ENCODE data around the gene ELAPOR1. TPM values are rescaled to one million over a fixed set of nuclear protein-coding genes. Genes with fewer than 3 reads are reported as not detected.

Gene ELAPOR1
- total and polyA plus RNA-seq, 9 of the 15 experiments (the other 6 are each of a cell fraction or from before 2014, with no cell fraction given), result 0.07 to 1.2 (median 0.18) TPM

GRCh38 chr1:109161858-109162606, 48.1 kb downstream of the ELAPOR1 start (continued):
- TF ChIP-seq, protein P1, sequence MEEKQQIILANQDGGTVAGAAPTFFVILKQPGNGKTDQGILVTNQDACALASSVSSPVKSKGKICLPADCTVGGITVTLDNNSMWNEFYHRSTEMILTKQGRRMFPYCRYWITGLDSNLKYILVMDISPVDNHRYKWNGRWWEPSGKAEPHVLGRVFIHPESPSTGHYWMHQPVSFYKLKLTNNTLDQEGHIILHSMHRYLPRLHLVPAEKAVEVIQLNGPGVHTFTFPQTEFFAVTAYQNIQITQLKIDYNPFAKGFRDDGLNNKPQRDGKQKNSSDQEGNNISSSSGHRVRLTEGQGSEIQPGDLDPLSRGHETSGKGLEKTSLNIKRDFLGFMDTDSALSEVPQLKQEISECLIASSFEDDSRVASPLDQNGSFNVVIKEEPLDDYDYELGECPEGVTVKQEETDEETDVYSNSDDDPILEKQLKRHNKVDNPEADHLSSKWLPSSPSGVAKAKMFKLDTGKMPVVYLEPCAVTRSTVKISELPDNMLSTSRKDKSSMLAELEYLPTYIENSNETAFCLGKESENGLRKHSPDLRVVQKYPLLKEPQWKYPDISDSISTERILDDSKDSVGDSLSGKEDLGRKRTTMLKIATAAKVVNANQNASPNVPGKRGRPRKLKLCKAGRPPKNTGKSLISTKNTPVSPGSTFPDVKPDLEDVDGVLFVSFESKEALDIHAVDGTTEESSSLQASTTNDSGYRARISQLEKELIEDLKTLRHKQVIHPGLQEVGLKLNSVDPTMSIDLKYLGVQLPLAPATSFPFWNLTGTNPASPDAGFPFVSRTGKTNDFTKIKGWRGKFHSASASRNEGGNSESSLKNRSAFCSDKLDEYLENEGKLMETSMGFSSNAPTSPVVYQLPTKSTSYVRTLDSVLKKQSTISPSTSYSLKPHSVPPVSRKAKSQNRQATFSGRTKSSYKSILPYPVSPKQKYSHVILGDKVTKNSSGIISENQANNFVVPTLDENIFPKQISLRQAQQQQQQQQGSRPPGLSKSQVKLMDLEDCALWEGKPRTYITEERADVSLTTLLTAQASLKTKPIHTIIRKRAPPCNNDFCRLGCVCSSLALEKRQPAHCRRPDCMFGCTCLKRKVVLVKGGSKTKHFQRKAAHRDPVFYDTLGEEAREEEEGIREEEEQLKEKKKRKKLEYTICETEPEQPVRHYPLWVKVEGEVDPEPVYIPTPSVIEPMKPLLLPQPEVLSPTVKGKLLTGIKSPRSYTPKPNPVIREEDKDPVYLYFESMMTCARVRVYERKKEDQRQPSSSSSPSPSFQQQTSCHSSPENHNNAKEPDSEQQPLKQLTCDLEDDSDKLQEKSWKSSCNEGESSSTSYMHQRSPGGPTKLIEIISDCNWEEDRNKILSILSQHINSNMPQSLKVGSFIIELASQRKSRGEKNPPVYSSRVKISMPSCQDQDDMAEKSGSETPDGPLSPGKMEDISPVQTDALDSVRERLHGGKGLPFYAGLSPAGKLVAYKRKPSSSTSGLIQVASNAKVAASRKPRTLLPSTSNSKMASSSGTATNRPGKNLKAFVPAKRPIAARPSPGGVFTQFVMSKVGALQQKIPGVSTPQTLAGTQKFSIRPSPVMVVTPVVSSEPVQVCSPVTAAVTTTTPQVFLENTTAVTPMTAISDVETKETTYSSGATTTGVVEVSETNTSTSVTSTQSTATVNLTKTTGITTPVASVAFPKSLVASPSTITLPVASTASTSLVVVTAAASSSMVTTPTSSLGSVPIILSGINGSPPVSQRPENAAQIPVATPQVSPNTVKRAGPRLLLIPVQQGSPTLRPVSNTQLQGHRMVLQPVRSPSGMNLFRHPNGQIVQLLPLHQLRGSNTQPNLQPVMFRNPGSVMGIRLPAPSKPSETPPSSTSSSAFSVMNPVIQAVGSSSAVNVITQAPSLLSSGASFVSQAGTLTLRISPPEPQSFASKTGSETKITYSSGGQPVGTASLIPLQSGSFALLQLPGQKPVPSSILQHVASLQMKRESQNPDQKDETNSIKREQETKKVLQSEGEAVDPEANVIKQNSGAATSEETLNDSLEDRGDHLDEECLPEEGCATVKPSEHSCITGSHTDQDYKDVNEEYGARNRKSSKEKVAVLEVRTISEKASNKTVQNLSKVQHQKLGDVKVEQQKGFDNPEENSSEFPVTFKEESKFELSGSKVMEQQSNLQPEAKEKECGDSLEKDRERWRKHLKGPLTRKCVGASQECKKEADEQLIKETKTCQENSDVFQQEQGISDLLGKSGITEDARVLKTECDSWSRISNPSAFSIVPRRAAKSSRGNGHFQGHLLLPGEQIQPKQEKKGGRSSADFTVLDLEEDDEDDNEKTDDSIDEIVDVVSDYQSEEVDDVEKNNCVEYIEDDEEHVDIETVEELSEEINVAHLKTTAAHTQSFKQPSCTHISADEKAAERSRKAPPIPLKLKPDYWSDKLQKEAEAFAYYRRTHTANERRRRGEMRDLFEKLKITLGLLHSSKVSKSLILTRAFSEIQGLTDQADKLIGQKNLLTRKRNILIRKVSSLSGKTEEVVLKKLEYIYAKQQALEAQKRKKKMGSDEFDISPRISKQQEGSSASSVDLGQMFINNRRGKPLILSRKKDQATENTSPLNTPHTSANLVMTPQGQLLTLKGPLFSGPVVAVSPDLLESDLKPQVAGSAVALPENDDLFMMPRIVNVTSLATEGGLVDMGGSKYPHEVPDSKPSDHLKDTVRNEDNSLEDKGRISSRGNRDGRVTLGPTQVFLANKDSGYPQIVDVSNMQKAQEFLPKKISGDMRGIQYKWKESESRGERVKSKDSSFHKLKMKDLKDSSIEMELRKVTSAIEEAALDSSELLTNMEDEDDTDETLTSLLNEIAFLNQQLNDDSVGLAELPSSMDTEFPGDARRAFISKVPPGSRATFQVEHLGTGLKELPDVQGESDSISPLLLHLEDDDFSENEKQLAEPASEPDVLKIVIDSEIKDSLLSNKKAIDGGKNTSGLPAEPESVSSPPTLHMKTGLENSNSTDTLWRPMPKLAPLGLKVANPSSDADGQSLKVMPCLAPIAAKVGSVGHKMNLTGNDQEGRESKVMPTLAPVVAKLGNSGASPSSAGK (IDR thresholded peaks at IDR 0.05), result no peak
- TF ChIP-seq CHD4 (IDR thresholded peaks at IDR 0.05; ENCODE audit: insufficient read depth, insufficient replicate concordance, low read depth, low read length, poor library complexity, severe bottlenecking), result no peak
- no peak for TF ChIP-seq SETDB1 (IDR thresholded peaks at IDR 0.05; ENCODE audit: low read length)
- no peak for TF ChIP-seq ZNF146 (CRISPR knock-in tag; IDR thresholded peaks at IDR 0.05; ENCODE audit: unreplicated experiment)
- TF ChIP-seq TEAD4 (IDR thresholded peaks at IDR 0.05; ENCODE audit: low read length), result no peak
- no peak for TF ChIP-seq TEAD4 (CRISPR knock-in tag; IDR thresholded peaks at IDR 0.05; ENCODE audit: borderline replicate concordance)
- no peak for TF ChIP-seq FOXJ2 (tag; IDR thresholded peaks at IDR 0.05)
- TF ChIP-seq NR2C2 (CRISPR knock-in tag; IDR thresholded peaks at IDR 0.05), result no peak
- no peak for TF ChIP-seq NR2C2 (tag; IDR thresholded peaks at IDR 0.05)
- TF ChIP-seq RFX5 (IDR thresholded peaks at IDR 0.05; ENCODE audit: low read depth, low read length), result no peak
- no peak for TF ChIP-seq EZH2 (IDR thresholded peaks at IDR 0.05; ENCODE audit: borderline replicate concordance, low read depth, low read length)
- no peak for TF ChIP-seq MED1 (CRISPR knock-in tag; IDR thresholded peaks at IDR 0.05; ENCODE audit: borderline replicate concordance)
- peak in 1 of 2 experiments; percentile 17; a peak in 1 of 4 replicates for TF ChIP-seq NRF1 (conservative IDR thresholded peaks at IDR 0.05 in 1 of 2, IDR thresholded peaks at IDR 0.05 in 1 of 2)
- TF ChIP-seq ZNF311 (CRISPR knock-in tag; IDR thresholded peaks at IDR 0.05), result no peak
- TF ChIP-seq, protein P2, sequence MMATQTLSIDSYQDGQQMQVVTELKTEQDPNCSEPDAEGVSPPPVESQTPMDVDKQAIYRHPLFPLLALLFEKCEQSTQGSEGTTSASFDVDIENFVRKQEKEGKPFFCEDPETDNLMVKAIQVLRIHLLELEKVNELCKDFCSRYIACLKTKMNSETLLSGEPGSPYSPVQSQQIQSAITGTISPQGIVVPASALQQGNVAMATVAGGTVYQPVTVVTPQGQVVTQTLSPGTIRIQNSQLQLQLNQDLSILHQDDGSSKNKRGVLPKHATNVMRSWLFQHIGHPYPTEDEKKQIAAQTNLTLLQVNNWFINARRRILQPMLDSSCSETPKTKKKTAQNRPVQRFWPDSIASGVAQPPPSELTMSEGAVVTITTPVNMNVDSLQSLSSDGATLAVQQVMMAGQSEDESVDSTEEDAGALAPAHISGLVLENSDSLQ (IDR thresholded peaks at IDR 0.05), result peak; percentile 58
- no peak for TF ChIP-seq POLR3G (IDR thresholded peaks at IDR 0.05; ENCODE audit: extremely low read depth, insufficient read length, insufficient replicate concordance)
- TF ChIP-seq ZC3H8 (IDR thresholded peaks at IDR 0.05), result no peak

All from K562 (cell line).